NCI-H1436 treated with DMSO at 0.1 percent for 48 hours (cell line): Measurements from ENCODE around the gene DAB2IP.

ENCODE experiments used
- DNase-seq: peaks from one replicate; lab custom pipeline; 2025; lab: John Stamatoyannopoulos, UW

Gene DAB2IP

DNA sequence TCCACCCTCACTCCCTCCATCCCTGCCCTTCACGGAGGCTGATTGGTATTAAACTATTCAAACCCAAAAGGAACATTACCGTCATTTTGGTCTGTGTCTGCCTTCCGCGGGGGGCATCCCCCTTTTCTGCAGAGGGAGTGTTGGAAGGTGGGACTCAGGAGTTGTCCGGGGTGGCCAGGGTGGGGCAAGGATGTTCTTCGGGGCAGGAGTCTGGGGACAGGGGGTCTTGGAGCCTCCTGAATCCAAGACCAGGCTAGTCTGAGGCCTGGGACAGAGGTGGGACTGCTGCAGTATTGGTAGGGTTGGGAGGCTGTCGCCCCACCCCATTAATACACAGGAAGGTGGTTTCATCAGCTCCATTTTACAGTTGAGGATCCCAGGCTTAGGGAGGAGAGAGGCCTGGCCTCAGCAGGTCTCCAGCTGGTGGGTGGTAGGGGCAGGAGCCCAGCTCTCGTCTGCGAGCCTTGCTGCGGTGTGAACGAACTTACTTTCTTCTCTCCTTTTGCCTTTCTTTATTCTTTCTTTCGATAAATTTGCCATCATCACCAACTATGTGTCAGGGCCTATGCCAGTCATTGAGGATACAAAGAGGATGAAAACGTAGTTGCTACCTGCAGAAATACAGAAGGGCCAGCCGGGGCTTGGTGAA lies 33.8 kb downstream of the DAB2IP start:
- no peak for DNase-seq

DNA sequence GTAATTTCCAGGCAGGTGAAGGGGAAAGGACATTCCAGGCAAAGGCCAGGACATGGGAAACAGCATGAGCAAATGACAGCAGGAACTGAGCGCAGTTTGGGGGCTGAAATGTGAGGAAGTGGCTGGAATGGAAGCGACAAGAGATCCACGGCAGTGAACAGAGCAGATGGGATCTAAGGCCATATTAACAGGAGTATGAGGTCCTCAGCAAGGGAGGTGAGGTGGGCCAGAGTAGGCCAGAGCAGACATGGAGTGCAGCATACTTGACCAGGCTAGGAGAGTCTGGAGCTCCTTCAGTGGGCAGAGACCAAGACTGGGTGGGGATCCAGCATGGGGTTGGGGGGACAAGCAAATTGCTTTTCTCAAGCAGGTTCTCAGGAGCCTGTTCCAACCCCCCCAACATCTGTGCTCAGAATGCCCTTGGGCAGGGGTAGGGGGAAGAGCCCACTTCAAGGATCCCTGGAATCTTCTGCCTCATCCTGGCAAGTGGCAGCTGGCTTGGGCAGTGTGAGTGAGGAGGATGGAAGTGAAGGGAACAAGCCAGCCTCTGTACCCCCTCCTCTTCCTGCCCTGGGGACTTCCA lies 34.5 kb downstream of the DAB2IP start:
- no peak for DNase-seq

DNA sequence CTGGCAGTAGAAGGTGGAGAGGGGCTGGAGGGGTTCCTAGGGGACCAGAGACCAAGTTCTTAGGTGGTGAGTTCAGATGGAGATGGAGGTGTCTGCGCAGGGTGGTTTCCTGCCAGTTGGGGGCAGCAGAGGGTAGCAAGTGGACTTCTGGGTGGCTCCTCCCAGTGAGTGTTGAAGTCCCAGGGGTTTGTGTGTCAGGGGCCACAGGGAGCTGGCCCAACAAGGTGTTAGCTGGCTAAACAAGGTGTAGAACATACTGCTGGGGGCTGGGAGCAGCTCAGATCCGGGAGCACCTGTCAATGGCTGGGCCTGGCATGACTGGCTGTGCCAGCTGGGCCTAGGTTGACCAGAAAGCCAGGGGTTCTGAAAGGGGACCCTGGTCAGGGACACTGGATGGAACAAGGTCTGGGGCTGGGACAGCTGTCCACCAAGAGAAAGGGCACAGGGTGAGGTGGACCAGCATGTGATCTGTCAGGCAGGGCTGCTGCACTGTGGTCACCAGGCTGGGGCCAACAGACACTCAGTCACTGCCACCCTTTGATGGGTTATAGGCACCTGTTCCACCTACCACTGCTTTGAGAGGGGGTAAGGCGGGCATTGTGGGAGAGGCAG lies 35.6 kb downstream of the DAB2IP start:
- no peak for DNase-seq

DNA sequence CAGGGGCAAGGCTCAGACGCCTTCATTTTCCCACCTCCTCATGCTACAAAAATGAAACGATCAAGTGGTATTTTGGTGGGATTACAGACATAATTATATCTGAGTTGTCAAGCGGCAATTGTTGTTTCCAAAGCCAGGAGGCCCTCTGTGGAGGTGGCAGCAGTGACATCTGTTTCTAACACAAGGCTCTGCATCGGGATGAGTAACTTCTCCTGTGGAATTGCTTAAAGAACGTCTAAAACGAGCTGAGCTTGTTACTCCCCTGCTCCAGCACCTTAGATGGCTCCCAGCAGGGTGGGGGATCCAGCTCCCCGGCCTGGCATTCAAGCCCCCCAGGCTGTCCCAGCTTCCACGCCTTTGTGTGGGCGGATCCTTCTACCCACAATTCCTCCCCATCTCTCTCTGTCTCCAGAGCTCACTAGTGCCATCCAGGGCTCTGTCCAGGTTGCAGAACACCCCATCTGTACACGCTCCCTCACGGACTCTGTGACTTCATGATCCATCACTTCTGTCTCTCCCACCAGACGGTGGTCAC lies 36.8 kb downstream of the DAB2IP start:
- no peak for DNase-seq

- no peak for DNase-seq
These were observed 37.2 kb downstream of the DAB2IP start for GRCh38 chr9:121688681-121689080.

DNA sequence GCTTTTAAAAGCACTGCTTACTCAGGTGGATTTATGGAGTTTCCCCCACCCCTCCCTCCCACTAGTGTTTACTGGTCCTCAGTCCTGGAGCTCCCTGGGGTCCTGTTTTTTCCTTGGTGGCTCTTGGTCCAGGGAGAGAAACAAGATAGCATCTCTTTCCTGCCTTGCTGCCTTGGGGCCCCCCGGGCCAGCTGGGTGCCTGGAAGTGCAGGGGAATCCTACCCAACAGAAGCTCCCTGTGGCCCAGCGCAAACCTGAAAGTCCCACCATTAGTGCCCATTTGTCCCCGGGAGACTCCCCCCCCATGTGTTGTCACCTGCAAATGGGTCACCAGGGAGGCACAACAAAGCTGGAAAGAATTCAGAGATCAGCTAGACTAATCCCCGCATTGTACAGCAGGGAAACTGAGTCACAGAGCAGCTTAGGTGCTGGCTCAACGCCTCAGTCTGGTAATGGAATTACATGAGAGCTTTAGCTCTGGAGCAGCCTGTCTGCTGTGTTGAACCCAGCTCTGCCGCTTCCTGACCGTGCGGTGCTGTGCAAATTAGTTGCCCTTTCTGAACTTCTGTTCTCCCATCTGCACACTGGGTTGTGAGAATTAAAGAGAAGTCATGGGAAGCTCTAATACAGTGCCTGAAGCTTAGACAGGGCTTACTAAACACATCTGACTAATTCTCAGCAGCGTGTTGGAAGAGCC lies 38.2 kb downstream of the DAB2IP start:
- DNase-seq, result no peak

DNA sequence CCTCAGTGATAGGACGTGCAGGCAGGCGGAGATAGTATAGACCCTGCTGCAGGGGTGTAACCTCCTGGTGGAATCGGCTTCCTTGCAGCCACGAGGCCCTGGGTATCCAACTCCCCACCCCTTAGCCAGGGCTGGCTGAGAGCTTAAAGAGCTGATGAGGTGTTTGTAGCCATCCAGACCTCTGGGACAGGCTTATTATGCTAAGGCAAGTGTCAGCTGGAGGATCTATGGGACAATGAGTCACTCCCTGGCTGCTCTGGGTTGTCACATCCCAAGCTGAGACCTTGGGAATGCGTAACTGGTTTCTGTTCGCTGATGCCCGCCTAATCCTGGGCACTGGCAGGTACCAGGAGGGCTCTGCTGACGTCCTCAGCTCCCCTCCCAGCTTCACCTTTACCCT lies 38.9 kb downstream of the DAB2IP start:
- no peak for DNase-seq

GRCh38 chr9:121690766-121691165 lies 39.3 kb downstream of the DAB2IP start:
- DNase-seq, result no peak

DNA sequence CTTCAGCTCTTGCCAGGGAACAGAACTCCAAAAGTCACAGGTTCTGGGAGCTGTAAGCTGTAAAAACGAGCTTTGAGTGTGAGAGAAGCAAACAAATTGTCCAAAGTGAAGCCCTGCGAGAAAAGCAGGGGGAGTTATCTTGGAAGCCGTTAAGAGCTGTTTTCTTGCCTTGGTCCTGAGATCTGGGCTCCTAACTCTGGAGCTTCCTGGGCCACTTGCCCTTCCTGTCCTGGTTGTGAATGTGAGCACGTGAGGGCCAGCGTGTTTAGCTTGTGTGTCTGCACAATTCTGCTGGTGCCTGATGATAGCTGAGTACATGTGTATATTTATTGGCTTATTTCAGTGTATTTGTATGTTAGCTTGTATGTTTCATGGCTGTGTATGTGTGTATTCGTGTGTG lies 40.5 kb downstream of the DAB2IP start:
- DNase-seq, result no peak

DNA sequence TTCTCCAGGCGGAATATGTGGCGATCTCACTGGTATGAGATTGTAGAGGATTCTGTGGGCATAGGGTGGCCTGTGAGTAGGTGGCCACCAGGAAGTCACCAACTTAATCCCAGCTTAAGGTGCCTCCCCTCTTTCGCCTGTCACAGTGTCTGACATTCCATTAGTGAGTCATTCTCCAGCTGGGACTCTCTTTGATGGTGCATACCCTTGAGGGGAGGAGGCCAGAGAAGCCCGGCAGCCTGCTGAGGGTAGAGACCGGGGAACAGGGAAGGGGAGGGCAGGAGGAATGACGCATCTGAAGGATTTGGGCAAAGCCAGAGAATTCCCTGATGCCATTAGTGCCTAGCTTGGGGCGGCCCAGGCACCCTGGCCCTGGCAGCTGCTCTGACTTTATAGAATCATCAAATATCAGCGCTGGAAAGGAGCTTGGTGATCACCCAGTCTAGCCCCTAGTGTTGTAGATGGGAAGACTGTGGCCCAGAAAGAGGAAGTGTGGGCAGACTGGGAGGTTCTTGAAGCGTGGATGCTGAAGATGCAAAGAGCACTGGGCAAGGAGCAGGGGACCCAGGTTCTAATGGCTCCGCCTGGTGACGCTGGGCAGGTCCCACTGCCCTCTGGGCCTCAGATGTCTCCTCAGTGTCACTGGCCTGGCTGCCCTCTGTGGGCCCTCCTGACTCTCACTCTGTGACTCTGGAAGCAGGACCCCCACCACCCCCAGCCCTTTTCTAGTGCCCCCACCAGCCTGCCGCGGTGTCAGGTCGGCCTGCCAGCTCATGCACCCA lies 41.4 kb downstream of the DAB2IP start:
- DNase-seq, result no peak

- DNase-seq, result no peak
These were observed 41.9 kb downstream of the DAB2IP start for GRCh38 chr9:121693388-121693670.

DNA sequence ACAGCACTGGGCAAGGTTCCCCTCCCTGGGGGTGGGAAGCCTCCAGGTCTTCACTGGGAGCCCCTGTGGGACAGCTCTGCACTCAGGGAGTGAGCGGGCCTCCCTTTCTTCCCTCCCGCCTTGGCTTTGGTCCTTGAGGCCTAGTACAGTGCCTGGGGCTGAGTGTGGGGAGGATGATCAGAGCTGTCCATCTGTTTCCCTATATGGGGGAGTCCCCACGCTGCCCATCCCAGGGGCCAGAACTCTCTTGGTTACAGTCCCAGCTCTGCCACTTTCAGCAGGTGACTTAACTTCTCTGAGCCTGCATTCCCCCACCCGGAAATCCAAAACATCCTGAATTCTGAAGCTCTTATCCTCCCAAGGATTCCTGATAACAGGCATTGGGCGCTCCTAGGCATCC lies 42.6 kb downstream of the DAB2IP start:
- DNase-seq, result no peak

GRCh38 chr9:121694600-121694999 lies 43.2 kb downstream of the DAB2IP start:
- DNase-seq, result no peak

DNA sequence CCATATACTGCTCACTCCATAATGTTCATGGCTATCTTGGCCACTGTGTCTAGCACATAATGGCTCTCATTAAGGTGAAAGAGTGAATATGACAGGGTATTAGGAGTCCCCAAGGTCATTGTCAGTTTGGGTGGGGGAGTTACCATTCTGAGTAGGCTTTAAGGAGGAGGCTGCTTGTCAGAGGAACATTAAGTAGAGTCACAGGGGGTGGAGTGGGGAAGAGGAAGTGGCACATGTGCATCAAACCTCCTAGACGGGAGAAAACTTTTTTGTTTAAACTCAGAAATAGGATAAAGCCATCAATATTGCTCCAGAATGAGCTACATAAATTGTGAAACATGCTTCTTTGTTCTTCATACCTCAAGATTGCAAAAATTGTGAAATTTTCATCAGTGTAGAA lies 45.5 kb downstream of the DAB2IP start:
- no peak for DNase-seq

DNA sequence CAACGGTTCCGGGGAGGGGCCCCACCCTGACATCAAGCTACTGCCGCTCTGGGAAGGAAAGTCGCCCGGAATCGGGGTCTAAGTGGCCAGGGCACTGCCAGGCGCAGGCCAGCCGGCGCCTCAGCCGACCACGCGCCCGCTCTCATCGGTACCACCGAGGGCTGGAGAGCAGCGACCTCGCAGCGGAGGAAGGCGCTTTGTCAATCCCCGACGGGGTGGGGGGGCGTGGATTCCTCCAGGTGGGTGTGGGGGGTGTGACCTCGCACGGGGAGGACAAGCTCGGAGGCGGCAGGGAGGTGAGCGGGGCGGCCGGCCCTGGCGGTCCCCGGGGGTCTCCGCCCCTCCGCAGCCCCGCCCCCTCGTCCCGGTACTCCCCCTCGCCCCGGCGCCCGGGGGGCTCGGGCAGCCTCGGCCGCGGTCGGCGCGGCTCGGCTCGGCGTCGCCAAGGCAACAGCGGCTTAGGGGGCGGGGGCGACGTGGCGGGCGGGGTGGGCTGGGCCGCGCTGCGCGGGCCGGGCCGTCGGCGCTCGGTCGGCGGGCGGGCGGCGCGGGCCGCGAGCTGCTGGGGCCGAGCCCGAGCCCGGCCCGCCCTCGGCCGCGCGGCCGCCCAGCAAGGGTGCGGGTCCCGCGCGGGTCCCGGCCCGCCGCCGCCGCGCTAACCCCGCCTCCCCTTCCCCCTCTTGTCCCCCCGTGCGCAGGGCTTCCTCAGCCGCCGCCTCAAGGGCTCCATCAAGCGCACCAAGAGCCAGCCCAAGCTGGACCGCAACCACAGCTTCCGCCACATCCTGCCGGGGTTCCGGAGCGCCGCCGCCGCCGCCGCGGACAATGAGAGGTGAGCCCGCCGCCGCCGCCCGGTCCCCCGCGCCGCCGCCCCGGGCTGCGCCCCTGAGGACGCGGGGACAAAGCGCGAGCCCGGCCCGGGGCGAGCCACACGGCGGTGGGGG lies 47.5 kb downstream of the DAB2IP start:
- no peak for DNase-seq

DNA sequence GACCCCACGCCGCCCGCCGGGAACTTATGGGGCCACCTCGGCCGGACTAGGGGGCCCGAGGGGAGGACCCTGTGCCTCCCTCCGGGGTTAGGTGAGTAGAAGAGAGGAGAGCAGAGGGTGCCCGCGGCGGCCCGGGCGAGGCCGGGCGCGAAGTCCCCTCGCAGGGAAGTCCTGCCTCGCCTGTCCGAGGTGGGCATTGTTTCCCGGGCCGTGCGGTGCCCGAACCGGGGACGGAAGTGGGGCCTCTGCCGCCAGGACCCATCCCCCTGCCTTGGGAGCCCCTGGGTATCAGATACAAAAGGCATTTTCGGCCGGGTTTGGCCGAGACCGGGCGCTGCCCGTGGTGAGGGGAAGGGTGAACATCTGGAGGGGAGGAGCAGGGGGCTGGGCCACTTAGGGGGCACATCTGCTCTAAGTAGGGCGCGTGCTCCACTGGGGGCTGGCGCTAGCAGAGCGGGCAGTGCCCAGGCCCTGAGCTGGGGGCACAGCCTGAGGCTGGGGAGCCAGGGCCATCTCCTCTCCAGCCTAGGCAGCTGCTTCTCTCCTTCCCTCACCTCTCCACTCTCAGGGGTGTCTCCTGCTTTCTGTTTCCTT lies 48.2 kb downstream of the DAB2IP start:
- DNase-seq, result no peak

DNA sequence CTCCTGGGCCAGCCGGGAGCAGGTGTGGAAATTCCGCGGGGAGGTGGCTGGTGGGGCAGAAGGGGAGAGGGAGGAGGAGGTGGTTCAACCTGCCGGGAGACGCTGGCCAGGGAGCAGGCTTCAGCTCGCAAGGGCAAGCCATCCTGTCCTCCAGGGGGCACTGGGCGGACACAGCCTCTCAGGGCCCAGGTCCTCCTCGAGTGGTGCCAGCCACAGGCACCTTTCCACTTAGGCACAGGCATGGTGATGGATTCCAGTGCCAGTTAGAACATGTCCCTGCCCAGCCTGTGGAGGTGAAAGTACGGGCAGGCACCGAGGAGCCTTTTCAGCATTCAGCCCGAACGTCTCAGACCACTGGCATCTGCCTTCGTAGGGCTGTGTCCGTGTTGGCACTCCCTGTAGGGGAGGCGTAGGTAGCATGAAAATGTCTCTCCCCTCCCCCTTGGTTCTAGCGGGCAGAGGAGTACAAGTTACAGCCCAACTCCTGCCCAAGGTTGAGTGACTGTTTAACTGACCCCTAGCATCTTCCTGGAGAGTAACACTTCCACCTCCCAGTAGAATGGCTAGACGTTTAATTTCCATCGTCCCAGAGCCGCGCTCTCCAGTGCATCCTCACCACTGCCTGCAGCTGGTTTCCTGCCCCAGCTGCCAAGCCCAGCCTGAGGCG lies 48.9 kb downstream of the DAB2IP start:
- no peak for DNase-seq

GRCh38 chr9:121700832-121701419 lies 49.5 kb downstream of the DAB2IP start:
- DNase-seq, result no peak

DNA sequence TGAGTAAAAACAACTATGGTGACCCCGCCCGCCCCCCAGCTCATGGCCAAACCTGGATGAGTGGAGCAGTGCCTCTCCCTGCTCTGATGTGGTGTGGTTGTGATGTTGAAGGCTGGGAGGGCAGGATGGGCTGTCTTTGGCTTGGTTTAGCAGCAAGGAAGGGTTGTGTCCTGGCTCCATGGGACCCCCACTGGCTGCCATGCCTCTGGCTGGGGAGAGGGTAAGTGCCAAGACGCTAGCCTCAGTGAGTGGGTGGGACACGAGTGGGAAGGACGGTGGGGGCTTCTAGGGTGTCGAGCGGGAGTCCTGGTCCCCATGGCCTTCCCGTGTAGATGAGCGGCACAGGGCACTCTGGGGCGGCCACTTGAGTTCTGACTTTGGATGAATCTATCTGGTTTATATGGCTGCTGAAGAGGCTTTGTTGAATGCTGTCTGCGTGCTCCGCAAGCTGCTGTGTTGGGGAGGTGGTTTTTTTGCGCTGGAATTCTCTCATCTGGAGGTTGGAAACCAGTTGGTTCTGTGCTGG lies 50.4 kb downstream of the DAB2IP start:
- no peak for DNase-seq
